HEK293 (cell line): ENCODE data around the gene ATAD2B.
A peak's percentile ranks its signal among the peaks of the same experiment; 100 is the strongest.

Source experiments
- BCL11A ChIP-seq: fragments of 450-650 bp; formaldehyde crosslinking; IDR thresholded peaks from 2 replicates; pipeline ENCODE4 v1.5.1; 2016; ENCODE audit warnings: low read depth, missing biosample characterization, missing genetic modification characterization
- BCL11B ChIP-seq: fragments of 450-650 bp; formaldehyde crosslinking; IDR thresholded peaks from 2 replicates; pipeline ENCODE4 v1.5.1; 2016; ENCODE audit warnings: low read depth, missing biosample characterization, missing genetic modification characterization
- EGR2 ChIP-seq: fragments of 450-650 bp; formaldehyde crosslinking; IDR thresholded peaks from 2 replicates; pipeline ENCODE4 v1.5.1; 2016; ENCODE audit warnings: low read depth, missing biosample characterization, missing genetic modification characterization
- IKZF3 ChIP-seq: fragments of 450-650 bp; IDR thresholded peaks from 2 replicates; pipeline ENCODE4 v1.5.0; 2018; ENCODE audit warnings: missing biosample characterization, mild to moderate bottlenecking, missing genetic modification characterization, moderate library complexity
- KLF17 ChIP-seq: fragments of 450-650 bp; formaldehyde crosslinking; IDR thresholded peaks from 2 replicates; pipeline ENCODE4 v1.5.1; 2016; ENCODE audit warnings: missing biosample characterization, missing genetic modification characterization
- KLF8 ChIP-seq: fragments of 450-650 bp; formaldehyde crosslinking; IDR thresholded peaks from 2 replicates; pipeline ENCODE4 v1.5.1; 2016; ENCODE audit warnings: missing biosample characterization, missing genetic modification characterization
- KLF9 ChIP-seq: fragments of 450-650 bp; formaldehyde crosslinking; IDR thresholded peaks from 2 replicates; pipeline ENCODE4 v1.5.1; 2016; ENCODE audit warnings: missing biosample characterization, missing genetic modification characterization, low read depth
- PRDM1 ChIP-seq: fragments of 450-650 bp; formaldehyde crosslinking; IDR thresholded peaks from 2 replicates; pipeline ENCODE4; 2016; ENCODE audit warnings: missing biosample characterization, missing genetic modification characterization
- SALL2 ChIP-seq: fragments of 450-650 bp; formaldehyde crosslinking; IDR thresholded peaks from 2 replicates; pipeline ENCODE4 v1.5.0; 2017; ENCODE audit warnings: missing biosample characterization, mild to moderate bottlenecking, missing genetic modification characterization, borderline replicate concordance
- ZBTB20 ChIP-seq: fragments of 450-650 bp; formaldehyde crosslinking; IDR thresholded peaks from 2 replicates; pipeline ENCODE4 v1.5.1; 2016; ENCODE audit warnings: missing biosample characterization, missing genetic modification characterization
- ZBTB21 ChIP-seq: fragments of 450-650 bp; formaldehyde crosslinking; IDR thresholded peaks from 2 replicates; pipeline ENCODE4 v1.5.1; 2017; ENCODE audit warnings: missing biosample characterization, missing genetic modification characterization
- ZBTB8A ChIP-seq: fragments of 450-650 bp; formaldehyde crosslinking; IDR thresholded peaks from 2 replicates; pipeline ENCODE4 v1.5.1; 2016; ENCODE audit warnings: missing biosample characterization, missing genetic modification characterization
- ZFP69B ChIP-seq: fragments of 450-650 bp; formaldehyde crosslinking; IDR thresholded peaks from 2 replicates; pipeline ENCODE4 v1.5.1; 2016; ENCODE audit warnings: missing biosample characterization, missing genetic modification characterization
- ZIC2 ChIP-seq: fragments of 450-650 bp; formaldehyde crosslinking; IDR thresholded peaks from 2 replicates; pipeline ENCODE4 v1.5.1; 2016; ENCODE audit warnings: missing biosample characterization, missing genetic modification characterization
- ZNF146 ChIP-seq: fragments of 450-650 bp; formaldehyde crosslinking; IDR thresholded peaks from 2 replicates; pipeline ENCODE4 v1.5.1; 2016; ENCODE audit warnings: missing biosample characterization, missing genetic modification characterization
- ZNF280D ChIP-seq: fragments of 450-650 bp; formaldehyde crosslinking; IDR thresholded peaks from 2 replicates; pipeline ENCODE4 v1.5.1; 2016; ENCODE audit warnings: missing biosample characterization, missing genetic modification characterization
- ZNF292 ChIP-seq: fragments of 450-650 bp; formaldehyde crosslinking; IDR thresholded peaks from 2 replicates; pipeline ENCODE4 v1.5.1; 2016; ENCODE audit warnings: low read depth, missing biosample characterization, missing genetic modification characterization, borderline replicate concordance
- ZNF341 ChIP-seq: fragments of 450-650 bp; formaldehyde crosslinking; IDR thresholded peaks from 2 replicates; pipeline ENCODE4; 2016; ENCODE audit warnings: low read depth, missing biosample characterization, missing genetic modification characterization
- ZNF449 ChIP-seq: fragments of 450-650 bp; formaldehyde crosslinking; IDR thresholded peaks from 2 replicates; pipeline ENCODE4 v1.5.1; 2017; ENCODE audit warnings: missing biosample characterization, mild to moderate bottlenecking, missing genetic modification characterization, moderate library complexity
- ZNF600 ChIP-seq: fragments of 450-650 bp; formaldehyde crosslinking; IDR thresholded peaks from 2 replicates; pipeline ENCODE4 v1.5.1; 2016; ENCODE audit warnings: missing biosample characterization, missing genetic modification characterization
- ZNF621 ChIP-seq: fragments of 450-650 bp; formaldehyde crosslinking; IDR thresholded peaks from 2 replicates; pipeline ENCODE4 v1.5.1; 2017; ENCODE audit warnings: missing biosample characterization, missing genetic modification characterization
- ZNF639 ChIP-seq: fragments of 450-650 bp; formaldehyde crosslinking; IDR thresholded peaks from 2 replicates; pipeline ENCODE4 v1.5.1; 2016; ENCODE audit warnings: missing biosample characterization, missing genetic modification characterization
- ZNF76 ChIP-seq: fragments of 450-650 bp; formaldehyde crosslinking; IDR thresholded peaks from 2 replicates; pipeline ENCODE4; 2016; ENCODE audit warnings: low read depth, missing biosample characterization, missing genetic modification characterization, borderline replicate concordance
- ZSCAN16 ChIP-seq: fragments of 450-650 bp; formaldehyde crosslinking; IDR thresholded peaks from 2 replicates; pipeline ENCODE4 v1.5.1; 2016; ENCODE audit warnings: missing biosample characterization, missing genetic modification characterization
- TF ChIP-seq, protein P1 (sequence below): fragments of 450-650 bp; IDR thresholded peaks from 2 replicates; pipeline ENCODE4 v1.5.1; 2018; ENCODE audit warnings: missing biosample characterization, missing genetic modification characterization
- TF ChIP-seq, protein P2 (sequence below): fragments of 450-650 bp; formaldehyde crosslinking; IDR thresholded peaks from 2 replicates; pipeline ENCODE4 v1.5.1; 2016; ENCODE audit warnings: missing biosample characterization, missing genetic modification characterization, low read depth
- TF ChIP-seq, protein P3 (sequence below): fragments of 450-650 bp; formaldehyde crosslinking; IDR thresholded peaks from 2 replicates; pipeline ENCODE4; 2016; ENCODE audit warnings: missing biosample characterization, missing genetic modification characterization

The ATAD2B gene

GRCh38 chr2:23926750-23927571 is at the start of gene ATAD2B (continued):
- TF ChIP-seq ZNF280D (no peak), KLF9 (tag by site-specific recombination) (peak; percentile 64), ZNF449 (tag by site-specific recombination) (no peak), ZNF292 (tag by site-specific recombination) (no peak), ZNF146 (tag by site-specific recombination) (no peak), PRDM1 (tag by site-specific recombination) (peak; percentile 71), ZSCAN16 (no peak), ZFP69B (tag by site-specific recombination) (peak; percentile 14; the same call in 1 of the 2 replicates), ZBTB8A (tag by site-specific recombination) (peak; percentile 78), ZNF341 (tag by site-specific recombination) (peak; percentile 80), ZBTB20 (peak; percentile 35), IKZF3 (tag by site-specific recombination) (peak; percentile 71), KLF17 (tag by site-specific recombination) (peak; percentile 16; the same call in 1 of the 2 replicates), ZBTB21 (tag by site-specific recombination) (no peak), ZNF76 (tag by site-specific recombination) (peak; percentile 62), ZNF600 (no peak), SALL2 (tag by site-specific recombination) (no peak), BCL11A (tag by site-specific recombination) (no peak), ZNF621 (tag by site-specific recombination) (no peak), EGR2 (tag by site-specific recombination) (peak; percentile 54), ZIC2 (tag by site-specific recombination) (no peak), ZNF639 (tag by site-specific recombination) (no peak), KLF8 (tag by site-specific recombination) (peak; percentile 52), BCL11B (tag by site-specific recombination) (no peak)
- TF ChIP-seq, protein P1, sequence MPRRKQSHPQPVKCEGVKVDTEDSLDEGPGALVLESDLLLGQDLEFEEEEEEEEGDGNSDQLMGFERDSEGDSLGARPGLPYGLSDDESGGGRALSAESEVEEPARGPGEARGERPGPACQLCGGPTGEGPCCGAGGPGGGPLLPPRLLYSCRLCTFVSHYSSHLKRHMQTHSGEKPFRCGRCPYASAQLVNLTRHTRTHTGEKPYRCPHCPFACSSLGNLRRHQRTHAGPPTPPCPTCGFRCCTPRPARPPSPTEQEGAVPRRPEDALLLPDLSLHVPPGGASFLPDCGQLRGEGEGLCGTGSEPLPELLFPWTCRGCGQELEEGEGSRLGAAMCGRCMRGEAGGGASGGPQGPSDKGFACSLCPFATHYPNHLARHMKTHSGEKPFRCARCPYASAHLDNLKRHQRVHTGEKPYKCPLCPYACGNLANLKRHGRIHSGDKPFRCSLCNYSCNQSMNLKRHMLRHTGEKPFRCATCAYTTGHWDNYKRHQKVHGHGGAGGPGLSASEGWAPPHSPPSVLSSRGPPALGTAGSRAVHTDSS (tag by site-specific recombination) = no peak
- TF ChIP-seq, protein P2, sequence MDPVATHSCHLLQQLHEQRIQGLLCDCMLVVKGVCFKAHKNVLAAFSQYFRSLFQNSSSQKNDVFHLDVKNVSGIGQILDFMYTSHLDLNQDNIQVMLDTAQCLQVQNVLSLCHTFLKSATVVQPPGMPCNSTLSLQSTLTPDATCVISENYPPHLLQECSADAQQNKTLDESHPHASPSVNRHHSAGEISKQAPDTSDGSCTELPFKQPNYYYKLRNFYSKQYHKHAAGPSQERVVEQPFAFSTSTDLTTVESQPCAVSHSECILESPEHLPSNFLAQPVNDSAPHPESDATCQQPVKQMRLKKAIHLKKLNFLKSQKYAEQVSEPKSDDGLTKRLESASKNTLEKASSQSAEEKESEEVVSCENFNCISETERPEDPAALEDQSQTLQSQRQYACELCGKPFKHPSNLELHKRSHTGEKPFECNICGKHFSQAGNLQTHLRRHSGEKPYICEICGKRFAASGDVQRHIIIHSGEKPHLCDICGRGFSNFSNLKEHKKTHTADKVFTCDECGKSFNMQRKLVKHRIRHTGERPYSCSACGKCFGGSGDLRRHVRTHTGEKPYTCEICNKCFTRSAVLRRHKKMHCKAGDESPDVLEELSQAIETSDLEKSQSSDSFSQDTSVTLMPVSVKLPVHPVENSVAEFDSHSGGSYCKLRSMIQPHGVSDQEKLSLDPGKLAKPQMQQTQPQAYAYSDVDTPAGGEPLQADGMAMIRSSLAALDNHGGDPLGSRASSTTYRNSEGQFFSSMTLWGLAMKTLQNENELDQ (tag by site-specific recombination) = no peak
- TF ChIP-seq, protein P3, sequence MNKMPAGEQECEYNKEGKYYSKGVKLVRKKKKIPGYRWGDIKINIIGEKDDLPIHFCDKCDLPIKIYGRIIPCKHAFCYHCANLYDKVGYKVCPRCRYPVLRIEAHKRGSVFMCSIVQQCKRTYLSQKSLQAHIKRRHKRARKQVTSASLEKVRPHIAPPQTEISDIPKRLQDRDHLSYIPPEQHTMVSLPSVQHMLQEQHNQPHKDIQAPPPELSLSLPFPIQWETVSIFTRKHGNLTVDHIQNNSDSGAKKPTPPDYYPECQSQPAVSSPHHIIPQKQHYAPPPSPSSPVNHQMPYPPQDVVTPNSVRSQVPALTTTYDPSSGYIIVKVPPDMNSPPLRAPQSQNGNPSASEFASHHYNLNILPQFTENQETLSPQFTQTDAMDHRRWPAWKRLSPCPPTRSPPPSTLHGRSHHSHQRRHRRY (tag by site-specific recombination) = no peak
